ENCODE measurements around the gene SLFN12.

Gene SLFN12

DNA sequence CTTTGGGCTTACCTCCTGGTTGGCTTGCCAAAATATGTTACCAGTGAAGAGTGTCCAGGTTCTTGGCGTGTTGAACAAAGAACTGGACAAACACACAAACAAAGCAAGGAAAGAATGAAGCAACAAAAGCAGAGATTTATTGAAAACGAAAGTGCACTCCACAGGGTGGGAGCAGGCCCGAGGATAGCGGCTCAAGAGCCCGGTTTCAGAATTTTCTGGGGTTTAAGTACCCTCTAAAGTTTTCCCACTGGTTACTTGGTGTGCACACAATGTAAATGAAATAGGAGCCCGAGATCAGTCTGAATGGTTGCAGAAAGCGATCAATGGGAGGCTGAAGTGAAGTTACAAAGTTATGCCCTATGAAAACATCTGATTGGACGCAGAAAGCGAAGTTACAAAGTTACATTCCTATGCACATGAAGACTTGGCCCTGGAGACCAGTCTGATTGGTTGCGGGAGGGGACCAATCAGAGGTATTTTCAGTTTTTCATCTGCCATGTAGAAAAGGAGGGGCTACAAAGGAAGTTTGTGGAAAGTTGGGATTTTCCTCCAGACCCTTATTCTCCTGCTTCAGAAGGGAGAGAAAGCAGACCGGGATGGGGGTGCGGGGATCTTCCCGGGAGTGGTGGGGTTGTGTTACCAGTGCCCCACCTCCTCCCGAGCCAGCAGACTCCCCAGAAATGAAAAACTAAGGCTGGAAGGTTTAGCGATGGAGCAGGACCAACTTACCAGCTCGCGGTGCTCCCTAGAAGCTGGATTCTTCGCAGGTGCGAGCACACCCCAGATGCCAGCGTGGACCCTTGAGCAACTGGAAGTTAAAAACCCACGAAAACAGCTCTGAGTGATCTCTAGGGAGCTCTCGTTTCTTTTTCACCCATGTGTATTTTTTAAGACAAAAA, at the start of gene SLFN12:
SLFN12 (minus strand) TSS at position 325 of the 899 bp plus-strand sequence. CDS start 9,472 bp downstream, outside the sequence.
- H3K4me3 ChIP-seq (replicated peaks in 1 of 2; ENCODE audit: low read depth in 2 of 2, low read length in 2 of 2): peak within 1 kb of the TSS; percentile 66 to 69
- TF ChIP-seq, protein P1, sequence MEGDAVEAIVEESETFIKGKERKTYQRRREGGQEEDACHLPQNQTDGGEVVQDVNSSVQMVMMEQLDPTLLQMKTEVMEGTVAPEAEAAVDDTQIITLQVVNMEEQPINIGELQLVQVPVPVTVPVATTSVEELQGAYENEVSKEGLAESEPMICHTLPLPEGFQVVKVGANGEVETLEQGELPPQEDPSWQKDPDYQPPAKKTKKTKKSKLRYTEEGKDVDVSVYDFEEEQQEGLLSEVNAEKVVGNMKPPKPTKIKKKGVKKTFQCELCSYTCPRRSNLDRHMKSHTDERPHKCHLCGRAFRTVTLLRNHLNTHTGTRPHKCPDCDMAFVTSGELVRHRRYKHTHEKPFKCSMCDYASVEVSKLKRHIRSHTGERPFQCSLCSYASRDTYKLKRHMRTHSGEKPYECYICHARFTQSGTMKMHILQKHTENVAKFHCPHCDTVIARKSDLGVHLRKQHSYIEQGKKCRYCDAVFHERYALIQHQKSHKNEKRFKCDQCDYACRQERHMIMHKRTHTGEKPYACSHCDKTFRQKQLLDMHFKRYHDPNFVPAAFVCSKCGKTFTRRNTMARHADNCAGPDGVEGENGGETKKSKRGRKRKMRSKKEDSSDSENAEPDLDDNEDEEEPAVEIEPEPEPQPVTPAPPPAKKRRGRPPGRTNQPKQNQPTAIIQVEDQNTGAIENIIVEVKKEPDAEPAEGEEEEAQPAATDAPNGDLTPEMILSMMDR (IDR thresholded peaks at IDR 0.05; ENCODE audit: low read depth, low read length): no peak
- peak; percentile 97 for DNase-seq (ENCODE audit: low read depth in 2 of 2)

- no peak for DNase-seq (ENCODE audit: low read depth in 2 of 2)
- TF ChIP-seq, protein P1 (IDR thresholded peaks at IDR 0.05; ENCODE audit: low read depth, low read length): no peak
- no peak overlapping the region for H3K4me3 ChIP-seq (replicated peaks in 1 of 2; ENCODE audit: low read depth in 2 of 2, low read length in 2 of 2)
Observed at GRCh38 chr17:35479271-35479670, 47.0 kb upstream of the SLFN12 start.

GRCh38 chr17:35477248-35477647, 44.9 kb upstream of the SLFN12 start:
- H3K4me3 ChIP-seq (replicated peaks in 1 of 2; ENCODE audit: low read depth in 2 of 2, low read length in 2 of 2): no peak overlapping the region
- TF ChIP-seq, protein P1 (IDR thresholded peaks at IDR 0.05; ENCODE audit: low read depth, low read length): no peak
- no peak for DNase-seq (ENCODE audit: low read depth in 2 of 2)

DNA sequence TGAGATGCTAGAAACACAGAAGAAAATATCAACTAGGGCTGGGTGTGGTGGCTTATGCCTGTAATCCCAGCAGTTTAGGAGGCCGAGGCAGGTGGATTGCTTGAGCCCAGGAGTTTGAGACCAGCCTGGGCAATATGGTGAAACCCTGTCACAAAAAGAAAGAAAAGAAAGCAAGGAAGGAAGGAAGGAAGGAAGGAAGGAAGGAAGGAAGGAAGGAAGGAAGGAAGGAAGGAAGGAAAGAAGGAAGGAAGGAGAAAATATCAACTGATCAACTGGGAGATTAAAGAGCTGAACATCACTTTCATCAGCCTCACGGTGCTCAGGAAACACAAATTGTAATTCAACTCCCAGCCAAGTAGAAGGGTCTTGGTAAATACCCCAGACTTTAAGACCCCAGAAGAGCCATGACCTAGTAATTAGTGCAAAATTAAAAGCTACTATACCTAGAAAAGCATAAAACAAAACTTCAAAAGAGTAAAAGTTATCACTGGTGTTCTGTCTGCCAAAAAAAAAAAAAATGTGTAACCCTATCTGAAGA, 44.1 kb upstream of the SLFN12 start:
- H3K4me3 ChIP-seq (replicated peaks in 1 of 2; ENCODE audit: low read depth in 2 of 2, low read length in 2 of 2): no peak overlapping the region
- TF ChIP-seq, protein P1 (IDR thresholded peaks at IDR 0.05; ENCODE audit: low read depth, low read length): no peak
- DNase-seq (ENCODE audit: low read depth in 2 of 2): no peak

- TF ChIP-seq, protein P1 (IDR thresholded peaks at IDR 0.05; ENCODE audit: low read depth, low read length): no peak
- no peak overlapping the region for H3K4me3 ChIP-seq (replicated peaks in 1 of 2; ENCODE audit: low read depth in 2 of 2, low read length in 2 of 2)
- DNase-seq (ENCODE audit: low read depth in 2 of 2): no peak
Observed at GRCh38 chr17:35468475-35468874, 36.2 kb upstream of the SLFN12 start.

- no peak for DNase-seq (ENCODE audit: low read depth in 2 of 2)
- TF ChIP-seq, protein P1 (IDR thresholded peaks at IDR 0.05; ENCODE audit: low read depth, low read length): no peak
- H3K4me3 ChIP-seq (replicated peaks in 1 of 2; ENCODE audit: low read depth in 2 of 2, low read length in 2 of 2): no peak overlapping the region
Observed at GRCh38 chr17:35467824-35468223, 35.5 kb upstream of the SLFN12 start.

Data from cardiac fibroblast (primary cell).